LNCAP (cell line): ENCODE data around the gene FGF1.

Experiments used
- CTCF ChIP-seq: fragments of 450-650 bp; IDR thresholded peaks from 2 replicates; pipeline ENCODE4 v1.5.1; 2017; ENCODE audit warnings: mild to moderate bottlenecking

Gene FGF1

GRCh38 chr5:142658278-142658677 is 27.6 kb downstream of the FGF1 start:
- TF ChIP-seq CTCF: no peak

GRCh38 chr5:142657446-142657845 is 28.4 kb downstream of the FGF1 start:
- no peak for TF ChIP-seq CTCF

- TF ChIP-seq CTCF: peak; percentile 100
Observed at GRCh38 chr5:142655339-142656267, 30.3 kb downstream of the FGF1 start.

GRCh38 chr5:142654578-142655058 is 31.3 kb downstream of the FGF1 start:
- TF ChIP-seq CTCF: no peak

- TF ChIP-seq CTCF: no peak
Observed at GRCh38 chr5:142653321-142653720, 32.6 kb downstream of the FGF1 start.

GRCh38 chr5:142652563-142652962 is 33.3 kb downstream of the FGF1 start:
- no peak for TF ChIP-seq CTCF

GRCh38 chr5:142650881-142651280 is 35.0 kb downstream of the FGF1 start:
- no peak for TF ChIP-seq CTCF
